Stimulated activated CD8-positive, alpha-beta memory T cell treated with anti-CD3 and anti-CD28 coated beads, Interleukin-4, amount 100 ng/mL, for 24 hours (primary cell): ENCODE results near the gene THNSL1.
"Not testable (repeated sequence)": the region's sequence is repeated elsewhere in the genome, so short reads cannot be mapped to it uniquely, and the experiment has no call there.

ENCODE experiments used
- DNase-seq: peaks from one replicate; pipeline ENCODE4 v3.0.0-alpha.2; 2020; ENCODE audit warnings: low read depth

Gene THNSL1

GRCh38 chr10:24995072-24995471 is 21.3 kb upstream of the THNSL1 start:
- no peak for DNase-seq

DNA sequence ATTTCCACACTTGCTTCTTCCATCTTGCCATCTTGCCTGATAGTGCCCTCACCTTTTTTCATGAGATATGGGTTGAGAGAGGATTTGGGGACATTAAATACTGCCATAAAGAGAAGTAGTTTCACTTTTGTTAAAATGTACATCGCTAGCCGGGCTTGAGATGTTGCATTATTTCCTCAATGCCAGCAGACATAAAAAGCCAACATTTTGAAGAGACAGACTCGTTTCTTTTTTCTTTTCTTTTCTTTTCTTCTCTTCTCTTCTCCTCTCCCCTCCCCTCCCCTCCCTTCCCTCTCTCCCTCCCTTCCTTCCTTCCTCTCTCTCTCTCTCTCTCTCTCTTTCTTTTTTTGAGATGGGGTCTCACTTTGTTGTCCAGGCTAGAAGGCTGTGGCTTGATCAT is 18.4 kb upstream of the THNSL1 start:
- no peak for DNase-seq

GRCh38 chr10:25011591-25011990 is 4.8 kb upstream of the THNSL1 start:
- DNase-seq = not testable (repeated sequence)

DNA sequence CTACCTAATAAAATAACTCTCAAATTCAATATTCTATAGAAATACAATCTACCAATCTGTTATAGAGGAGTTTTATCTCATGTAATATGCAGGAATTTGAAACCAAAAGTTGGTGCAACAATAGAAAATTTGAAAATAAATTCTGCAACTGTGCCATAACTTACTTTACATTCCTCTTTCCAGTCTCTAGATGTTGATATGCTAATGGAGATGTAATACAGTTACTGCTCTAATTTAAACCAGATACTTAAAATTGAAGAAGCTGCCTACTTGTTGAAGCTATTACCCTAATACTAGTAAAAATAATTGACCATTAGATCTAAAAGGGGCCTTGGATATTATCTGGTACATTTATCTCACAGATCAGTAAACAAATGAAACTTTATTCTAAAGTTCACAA is 1.8 kb upstream of the THNSL1 start:
- DNase-seq = no peak

DNA sequence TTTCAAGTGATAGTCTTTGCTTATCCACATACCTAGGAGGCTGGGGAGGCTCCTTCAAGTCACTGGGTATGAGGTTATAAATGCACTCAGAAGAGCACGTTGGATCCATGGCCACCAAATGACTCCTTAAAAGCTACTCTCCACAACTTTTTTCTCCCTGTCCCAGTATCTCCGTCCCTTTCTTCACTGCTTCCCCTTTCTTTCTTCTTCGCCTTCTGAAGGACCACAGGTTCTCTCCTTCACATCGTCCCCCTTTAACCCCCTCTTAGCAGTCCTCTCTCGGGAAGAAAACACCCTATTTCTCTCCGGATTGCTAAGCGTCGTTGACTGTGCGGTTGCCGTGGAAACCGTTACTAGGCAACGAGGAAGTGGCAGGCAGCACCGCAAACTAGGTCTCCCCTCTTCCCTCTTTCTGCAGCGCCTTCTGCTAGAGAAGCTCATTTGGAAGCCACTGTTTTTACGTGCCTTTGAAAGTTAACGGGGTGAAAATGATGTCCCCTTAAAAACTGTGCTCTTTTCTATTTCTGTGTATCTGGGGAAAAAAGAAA is 510 bp upstream of the THNSL1 start, which contains the start of gene ENKUR:
ENKUR (minus strand) TSS at position 331 of the 548 bp plus-strand sequence; CDS start at position 109, 222 bp downstream.
- peak; percentile 87 for DNase-seq

DNA sequence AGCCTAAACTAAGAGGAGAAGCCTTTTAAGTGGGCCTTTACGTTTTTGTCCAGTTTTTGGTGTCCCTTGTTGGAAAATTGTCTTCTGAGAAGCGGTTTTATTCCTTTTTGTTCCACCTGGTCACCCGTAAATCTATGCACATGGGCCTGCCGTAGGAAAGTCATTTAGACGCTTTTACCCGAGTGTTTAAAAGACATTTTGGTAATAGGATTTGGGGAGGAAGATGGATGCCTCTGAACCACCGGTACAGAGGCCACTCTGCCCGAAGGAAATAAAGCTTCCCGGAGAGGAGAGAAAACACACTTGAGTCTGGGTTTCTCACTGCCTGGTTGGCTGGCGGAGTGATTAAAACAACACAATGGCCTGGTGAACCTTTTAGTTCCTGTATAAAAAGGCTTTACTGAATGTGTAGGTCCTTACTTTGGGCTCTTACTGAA is 760 bp downstream of the THNSL1 start:
- DNase-seq = no peak

DNA sequence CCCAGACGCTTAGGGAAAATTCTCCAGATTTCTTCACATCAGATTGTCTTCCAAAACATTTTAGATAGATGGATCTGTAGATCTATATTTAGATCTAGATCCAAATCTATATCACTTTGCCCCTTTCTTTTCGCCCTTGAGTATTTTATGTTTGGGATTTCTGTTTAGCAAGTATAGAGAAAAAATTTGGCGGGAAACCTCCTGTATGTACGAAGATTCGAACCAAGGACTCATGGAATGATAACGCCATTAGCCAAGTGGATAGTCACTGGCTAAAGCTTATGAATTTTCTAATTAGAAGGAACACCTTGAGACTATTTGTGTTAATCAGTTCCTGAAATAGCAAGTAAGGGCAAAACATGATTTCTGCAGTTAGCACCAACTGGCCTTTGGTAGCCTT is 1.2 kb downstream of the THNSL1 start:
- DNase-seq = no peak

GRCh38 chr10:25018703-25019102 is 2.3 kb downstream of the THNSL1 start:
- no peak for DNase-seq

DNA sequence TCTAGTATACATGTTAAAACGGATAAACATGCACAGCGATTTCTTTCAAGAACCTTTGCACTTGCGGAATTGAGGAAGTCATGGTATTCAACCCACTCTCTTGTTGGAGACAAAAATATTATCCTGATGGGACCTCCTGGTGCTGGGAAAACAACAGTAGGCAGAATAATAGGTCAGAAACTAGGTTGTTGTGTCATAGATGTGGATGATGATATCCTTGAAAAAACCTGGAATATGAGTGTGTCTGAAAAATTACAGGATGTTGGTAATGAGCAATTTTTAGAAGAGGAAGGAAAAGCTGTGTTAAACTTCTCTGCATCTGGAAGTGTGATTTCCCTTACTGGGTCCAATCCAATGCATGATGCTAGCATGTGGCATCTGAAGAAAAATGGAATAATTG is 6.9 kb downstream of the THNSL1 start:
- no peak for DNase-seq

- no peak for DNase-seq
These were observed 8.1 kb downstream of the THNSL1 start for GRCh38 chr10:25024528-25024927.

DNA sequence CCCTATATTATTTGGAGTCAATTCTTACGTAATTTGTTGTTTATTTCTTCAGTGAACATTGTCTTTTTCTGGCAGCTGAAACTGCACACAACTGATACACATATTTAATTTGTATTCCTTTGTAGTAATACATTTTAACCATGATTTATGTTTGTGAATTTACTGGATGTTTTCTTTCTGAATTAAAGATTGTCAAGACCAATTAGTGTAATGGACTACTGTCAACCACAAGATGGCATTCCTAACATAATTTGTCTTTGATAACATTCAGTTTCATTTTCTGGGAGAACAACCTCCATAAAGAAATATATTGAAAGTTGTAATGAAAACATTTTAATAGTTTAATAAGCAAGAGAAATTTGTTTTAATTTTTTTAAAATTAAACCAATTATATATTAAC is 10.1 kb downstream of the THNSL1 start:
- DNase-seq = no peak

DNA sequence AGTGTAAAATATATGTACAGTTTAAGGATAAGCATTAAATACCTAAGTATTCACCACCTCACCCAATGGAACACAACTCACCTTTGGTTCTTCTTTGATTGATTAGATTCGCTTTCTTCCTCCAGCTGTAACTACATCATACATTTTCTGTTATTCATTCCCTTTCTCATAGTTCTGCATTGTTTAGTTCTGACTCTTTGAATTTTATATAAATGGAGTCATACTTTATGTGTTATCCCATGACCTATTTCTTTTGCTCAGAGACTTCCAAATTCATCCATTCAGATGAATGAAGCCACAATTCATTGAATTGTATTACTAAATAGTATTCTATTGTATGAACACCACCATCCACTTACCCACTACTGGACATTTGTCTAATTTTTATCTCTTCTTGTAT is 12.3 kb downstream of the THNSL1 start:
- no peak for DNase-seq

DNA sequence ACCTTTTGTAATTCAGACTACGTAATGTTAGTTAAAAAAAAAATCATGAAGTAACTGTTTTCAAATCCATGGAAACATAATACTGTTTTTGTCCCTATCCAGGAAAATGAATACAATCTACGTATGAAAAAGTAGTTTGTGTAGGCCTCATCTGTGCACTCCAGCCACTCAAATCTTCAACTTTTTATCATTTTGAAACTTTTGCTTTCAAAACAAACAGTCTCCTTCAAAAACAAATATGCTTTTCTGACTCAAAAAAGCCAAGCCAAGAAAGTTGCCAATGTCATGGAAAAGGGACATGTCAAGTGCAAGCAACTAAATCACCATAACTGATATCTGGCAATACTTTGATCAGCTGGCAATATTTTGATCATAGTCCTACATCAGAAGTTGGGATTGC is 13.1 kb downstream of the THNSL1 start:
- DNase-seq = no peak

GRCh38 chr10:25036381-25036780 is 20.0 kb downstream of the THNSL1 start:
- DNase-seq = no peak

DNA sequence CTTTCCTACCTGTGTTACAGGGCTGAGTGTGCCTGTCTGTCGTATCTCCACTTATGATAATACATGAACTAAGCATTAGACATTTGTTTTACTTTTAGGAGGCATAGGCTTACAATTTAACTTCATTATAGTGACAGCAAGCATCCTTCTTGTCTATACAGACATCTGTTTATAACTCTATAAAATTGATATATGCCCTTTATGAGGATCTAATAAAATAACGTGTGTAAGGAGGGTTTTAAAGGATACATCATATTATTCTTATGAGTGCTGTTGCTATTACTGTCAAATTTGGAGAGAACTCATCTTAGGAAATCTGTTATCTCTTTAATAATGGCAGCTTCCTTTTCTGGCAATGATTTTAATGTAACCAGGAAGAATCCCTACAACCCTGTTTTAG is 21.9 kb downstream of the THNSL1 start:
- no peak for DNase-seq

DNA sequence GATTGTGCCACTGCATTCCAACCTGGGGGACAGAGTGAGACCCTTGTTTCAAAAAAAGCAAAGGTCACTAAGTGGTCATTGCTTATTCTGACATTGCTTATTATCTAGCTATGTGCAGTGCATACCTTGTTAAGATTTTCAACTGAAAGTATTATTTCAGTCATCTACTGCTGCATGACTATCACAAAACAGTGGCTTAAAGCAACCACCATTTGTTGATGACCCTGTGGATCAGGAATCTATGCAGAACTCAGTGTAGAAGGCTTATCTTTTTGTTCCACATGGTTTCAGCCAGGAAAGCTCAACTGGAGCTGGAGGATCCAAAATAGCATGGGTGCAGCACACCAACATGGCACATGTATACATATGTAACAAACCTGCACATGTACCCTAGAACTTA is 23.1 kb downstream of the THNSL1 start:
- DNase-seq = no peak

- no peak for DNase-seq
These were observed 30.2 kb downstream of the THNSL1 start for GRCh38 chr10:25046641-25047040.

GRCh38 chr10:25047088-25047487 is 30.7 kb downstream of the THNSL1 start:
- no peak for DNase-seq

- DNase-seq = no peak
These were observed 31.3 kb downstream of the THNSL1 start for GRCh38 chr10:25047591-25048301.

DNA sequence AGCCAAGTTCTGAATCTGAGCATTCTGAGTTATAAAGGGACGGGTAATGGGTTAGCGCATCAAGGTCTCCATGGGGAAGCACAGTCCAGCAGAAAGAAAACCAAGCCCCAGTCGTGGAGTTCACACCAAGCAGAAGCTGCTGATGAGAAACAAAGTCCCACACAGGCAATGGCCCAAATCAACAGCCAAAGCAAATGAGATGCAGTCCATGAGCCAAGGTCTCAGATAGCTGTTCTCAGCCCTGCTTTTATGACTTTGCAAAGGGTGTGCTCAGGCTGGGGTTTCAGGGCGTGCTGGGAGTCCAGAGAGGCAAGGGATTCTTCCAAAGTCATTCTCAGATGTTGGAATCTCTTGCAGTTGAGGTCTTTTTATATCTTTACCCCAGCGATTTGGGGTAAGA is 32.0 kb downstream of the THNSL1 start:
- no peak for DNase-seq

DNA sequence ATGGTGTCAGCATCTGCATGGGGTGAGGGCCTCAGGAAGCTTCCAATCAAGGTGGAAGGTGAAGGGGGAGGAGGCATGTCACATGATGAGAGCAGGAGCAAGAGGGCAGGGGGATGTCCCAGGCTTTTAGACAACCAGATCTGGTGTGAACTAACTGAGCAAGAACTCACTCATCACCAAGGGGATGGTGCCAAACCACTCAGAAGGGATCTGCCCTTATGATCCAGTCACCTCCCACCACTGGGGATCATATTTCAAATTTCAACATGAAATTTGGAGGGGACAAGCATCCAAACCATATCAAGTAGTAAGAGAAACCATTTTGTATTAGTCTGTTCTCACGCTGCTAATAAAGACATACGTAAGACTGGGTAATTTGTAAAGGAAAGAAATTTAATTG is 33.6 kb downstream of the THNSL1 start:
- DNase-seq = no peak

DNA sequence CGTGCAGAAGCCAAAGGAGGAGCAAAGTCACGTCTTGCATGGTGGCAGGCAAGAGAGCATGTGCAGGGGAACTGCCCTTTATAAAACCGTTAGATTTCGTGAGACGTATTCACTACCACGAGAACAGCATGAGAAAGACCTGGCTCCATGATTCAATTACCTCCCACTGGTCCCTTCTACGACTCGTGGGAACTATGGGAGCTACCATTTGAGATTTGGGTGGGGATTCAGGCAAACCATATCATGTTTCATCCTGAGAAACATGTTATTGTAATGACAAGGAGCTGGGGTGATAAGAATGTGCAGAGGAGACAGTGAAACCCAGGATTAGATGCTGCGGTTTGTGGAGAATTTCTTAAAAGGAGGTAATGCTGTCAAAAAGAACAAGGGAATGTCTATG is 34.0 kb downstream of the THNSL1 start:
- no peak for DNase-seq

GRCh38 chr10:25052012-25052411 is 35.6 kb downstream of the THNSL1 start:
- DNase-seq = no peak

- DNase-seq = no peak
These were observed 40.3 kb downstream of the THNSL1 start for GRCh38 chr10:25056726-25057125.
